Measurements from ENCODE around the gene THBS2.

DNA sequence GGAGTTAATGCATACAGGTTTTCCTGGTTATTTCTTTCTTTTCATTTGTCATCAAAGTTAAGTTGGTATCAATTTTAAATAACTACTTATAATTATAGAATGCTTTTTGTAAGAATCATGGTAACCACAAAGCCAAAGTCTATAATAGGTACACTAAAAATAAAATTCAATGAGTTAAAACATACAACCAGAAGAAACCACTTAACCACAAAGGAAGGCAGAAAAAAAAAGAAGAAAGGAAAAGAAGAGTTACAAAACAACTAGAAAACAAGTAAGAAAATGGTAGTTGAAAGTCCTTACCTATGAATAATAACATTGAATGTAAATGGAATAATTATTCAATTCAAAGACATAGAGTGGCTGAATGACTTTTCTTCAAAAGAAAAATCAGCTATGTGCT lies 45.6 kb downstream of the THBS2 start:
- TF ChIP-seq, protein P1, sequence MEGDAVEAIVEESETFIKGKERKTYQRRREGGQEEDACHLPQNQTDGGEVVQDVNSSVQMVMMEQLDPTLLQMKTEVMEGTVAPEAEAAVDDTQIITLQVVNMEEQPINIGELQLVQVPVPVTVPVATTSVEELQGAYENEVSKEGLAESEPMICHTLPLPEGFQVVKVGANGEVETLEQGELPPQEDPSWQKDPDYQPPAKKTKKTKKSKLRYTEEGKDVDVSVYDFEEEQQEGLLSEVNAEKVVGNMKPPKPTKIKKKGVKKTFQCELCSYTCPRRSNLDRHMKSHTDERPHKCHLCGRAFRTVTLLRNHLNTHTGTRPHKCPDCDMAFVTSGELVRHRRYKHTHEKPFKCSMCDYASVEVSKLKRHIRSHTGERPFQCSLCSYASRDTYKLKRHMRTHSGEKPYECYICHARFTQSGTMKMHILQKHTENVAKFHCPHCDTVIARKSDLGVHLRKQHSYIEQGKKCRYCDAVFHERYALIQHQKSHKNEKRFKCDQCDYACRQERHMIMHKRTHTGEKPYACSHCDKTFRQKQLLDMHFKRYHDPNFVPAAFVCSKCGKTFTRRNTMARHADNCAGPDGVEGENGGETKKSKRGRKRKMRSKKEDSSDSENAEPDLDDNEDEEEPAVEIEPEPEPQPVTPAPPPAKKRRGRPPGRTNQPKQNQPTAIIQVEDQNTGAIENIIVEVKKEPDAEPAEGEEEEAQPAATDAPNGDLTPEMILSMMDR (IDR thresholded peaks at IDR 0.05) = no peak
- no peak for TF ChIP-seq POLR2A (IDR thresholded peaks at IDR 0.05)
